ENCODE results near the gene POU6F2. TPM values are rescaled to one million over a fixed set of nuclear protein-coding genes. Genes with fewer than 3 reads are reported as not detected.

Gene POU6F2
- total RNA-seq, 1 donor from 2014 or later: 34.7 TPM

DNA sequence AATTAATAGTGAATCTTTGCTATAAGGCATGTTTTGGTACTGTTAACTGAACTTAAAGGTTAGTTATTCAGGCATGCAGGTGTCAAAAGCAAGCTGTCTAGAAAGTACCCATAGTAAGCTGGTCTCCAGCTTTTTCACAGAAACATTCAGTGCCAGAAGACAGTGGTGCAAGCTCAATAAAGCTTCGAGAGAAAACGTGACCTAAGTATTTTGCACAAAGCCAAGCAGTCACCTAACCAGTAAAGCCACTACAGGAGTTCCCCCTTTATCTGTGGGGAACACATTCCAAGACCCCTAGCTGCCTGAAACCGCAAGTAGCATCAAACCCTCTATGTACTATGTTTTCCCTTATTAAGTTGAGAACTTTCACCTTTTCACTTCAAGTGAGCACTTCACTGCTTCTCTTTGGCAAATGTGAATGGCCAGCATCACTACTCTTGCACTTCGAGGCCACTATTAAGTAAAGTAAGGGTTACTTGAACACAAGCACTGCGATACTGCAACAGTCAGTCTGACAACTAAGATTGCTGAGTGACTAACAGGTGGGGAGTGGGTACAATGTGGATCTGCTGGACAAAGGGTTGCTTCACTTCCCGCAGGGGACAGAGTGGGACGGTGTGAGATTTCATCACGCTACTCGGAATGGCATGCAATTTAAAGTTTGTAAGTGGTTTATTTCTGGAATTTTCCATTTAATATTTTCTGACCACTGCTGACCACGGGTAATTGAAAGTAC lies 334.7 kb downstream of the POU6F2 start:
- H3K36me3 Mint-ChIP-seq (ENCODE audit: unreplicated experiment): no peaks in the 10 kb centered on the region
- H3K4me1 Mint-ChIP-seq (ENCODE audit: low read depth, unreplicated experiment): no peaks in the 10 kb centered on the region
- H3K9me3 Mint-ChIP-seq (ENCODE audit: unreplicated experiment): no peaks in the 10 kb centered on the region
- no peaks in the 10 kb centered on the region for H3K27me3 Mint-ChIP-seq (ENCODE audit: unreplicated experiment)
- no peak overlapping the region for H3K27ac Mint-ChIP-seq (ENCODE audit: unreplicated experiment)
- no peak overlapping the region for H3K4me3 Mint-ChIP-seq (ENCODE audit: unreplicated experiment)
- TF ChIP-seq CTCF (IDR thresholded peaks at IDR 0.05; ENCODE audit: partially characterized antibody, unreplicated experiment): no peak
- DNase-seq: no peak

DNA sequence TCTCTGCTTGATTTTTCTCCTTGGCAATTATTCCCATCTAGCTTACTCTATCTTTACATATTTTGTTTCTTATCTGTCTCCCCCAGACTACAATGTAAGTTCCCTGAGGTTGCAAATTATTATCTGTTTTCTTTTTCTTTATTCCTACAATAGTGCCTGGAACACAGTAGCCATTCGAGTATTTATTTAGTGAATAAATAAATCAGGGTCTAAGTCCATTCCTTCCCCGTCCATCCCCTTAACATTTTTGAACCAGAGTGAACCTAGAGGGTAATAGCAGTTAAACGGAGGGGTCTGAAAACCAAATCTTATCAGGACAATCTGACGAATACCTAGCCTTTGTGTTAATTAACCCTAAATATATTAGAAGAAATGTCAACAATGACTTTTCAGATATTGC lies 335.7 kb downstream of the POU6F2 start:
- H3K9me3 Mint-ChIP-seq (ENCODE audit: unreplicated experiment): peaks cover 2% of the 10 kb centered on the region
- no peak for DNase-seq
- H3K4me1 Mint-ChIP-seq (ENCODE audit: low read depth, unreplicated experiment): no peaks in the 10 kb centered on the region
- H3K27ac Mint-ChIP-seq (ENCODE audit: unreplicated experiment): no peak overlapping the region
- no peaks in the 10 kb centered on the region for H3K27me3 Mint-ChIP-seq (ENCODE audit: unreplicated experiment)
- no peak overlapping the region for H3K4me3 Mint-ChIP-seq (ENCODE audit: unreplicated experiment)
- no peaks in the 10 kb centered on the region for H3K36me3 Mint-ChIP-seq (ENCODE audit: unreplicated experiment)
- no peak for TF ChIP-seq CTCF (IDR thresholded peaks at IDR 0.05; ENCODE audit: partially characterized antibody, unreplicated experiment)

- H3K36me3 Mint-ChIP-seq (ENCODE audit: unreplicated experiment): no peaks in the 10 kb centered on the region
- no peak for TF ChIP-seq CTCF (IDR thresholded peaks at IDR 0.05; ENCODE audit: partially characterized antibody, unreplicated experiment)
- H3K27me3 Mint-ChIP-seq (ENCODE audit: unreplicated experiment): no peaks in the 10 kb centered on the region
- no peak overlapping the region for H3K27ac Mint-ChIP-seq (ENCODE audit: unreplicated experiment)
- H3K4me1 Mint-ChIP-seq (ENCODE audit: low read depth, unreplicated experiment): no peaks in the 10 kb centered on the region
- no peak overlapping the region for H3K4me3 Mint-ChIP-seq (ENCODE audit: unreplicated experiment)
- peaks cover 2% of the 10 kb centered on the region for H3K9me3 Mint-ChIP-seq (ENCODE audit: unreplicated experiment)
- DNase-seq: no peak
These were observed 336.3 kb downstream of the POU6F2 start for GRCh38 chr7:39313974-39314373.

DNA sequence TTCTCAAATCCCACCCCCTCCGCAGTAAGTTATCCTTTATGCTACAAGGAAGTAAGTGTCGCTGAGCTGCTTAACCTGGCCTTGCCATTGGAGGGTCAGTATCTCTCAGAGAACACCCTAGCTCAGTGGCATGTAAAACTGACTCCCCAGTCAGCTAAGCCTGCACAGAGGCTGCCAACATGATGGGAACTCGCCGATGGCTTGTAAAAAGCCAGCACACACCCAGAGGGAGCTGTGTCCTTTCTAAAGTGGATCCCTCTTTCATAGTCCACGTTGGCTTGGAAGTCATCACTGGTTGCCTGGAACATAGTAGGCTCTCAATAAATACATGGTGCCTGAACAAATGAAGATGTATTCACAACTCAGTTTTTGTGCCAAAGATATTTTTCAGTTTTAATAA lies 339.4 kb downstream of the POU6F2 start:
- Mint-ChIP-seq H3K4me1 (ENCODE audit: low read depth, unreplicated experiment) (peaks cover 9% of the 10 kb centered on the region), H3K27me3 (ENCODE audit: unreplicated experiment) (peaks cover 2% of the 10 kb centered on the region), H3K9me3 (ENCODE audit: unreplicated experiment) (peaks cover 4% of the 10 kb centered on the region), H3K27ac (ENCODE audit: unreplicated experiment) (no peak overlapping the region), H3K36me3 (ENCODE audit: unreplicated experiment) (no peaks in the 10 kb centered on the region), H3K4me3 (ENCODE audit: unreplicated experiment) (no peak overlapping the region)
- no peak for DNase-seq
- TF ChIP-seq CTCF (IDR thresholded peaks at IDR 0.05; ENCODE audit: partially characterized antibody, unreplicated experiment): no peak

- peaks cover 2% of the 10 kb centered on the region for H3K27me3 Mint-ChIP-seq (ENCODE audit: unreplicated experiment)
- no peak overlapping the region for H3K27ac Mint-ChIP-seq (ENCODE audit: unreplicated experiment)
- H3K4me3 Mint-ChIP-seq (ENCODE audit: unreplicated experiment): no peak overlapping the region
- DNase-seq: no peak
- TF ChIP-seq CTCF (IDR thresholded peaks at IDR 0.05; ENCODE audit: partially characterized antibody, unreplicated experiment): no peak
- H3K36me3 Mint-ChIP-seq (ENCODE audit: unreplicated experiment): no peaks in the 10 kb centered on the region
- H3K4me1 Mint-ChIP-seq (ENCODE audit: low read depth, unreplicated experiment): peaks cover 12% of the 10 kb centered on the region
- peaks cover 4% of the 10 kb centered on the region for H3K9me3 Mint-ChIP-seq (ENCODE audit: unreplicated experiment)
These were observed 340.2 kb downstream of the POU6F2 start for GRCh38 chr7:39317896-39318295.
